ENCODE results near the gene GCLC. TPM values are rescaled to one million over a fixed set of nuclear protein-coding genes. Genes with fewer than 3 reads are reported as not detected.

GCLC gene
- total and polyA plus RNA-seq, 3 donors from 2014 or later, result 20.1 to 44.4 (median 37.6) TPM

- H3K4me1 ChIP-seq, result no peaks in the 10 kb centered on the region
- H3K36me3 ChIP-seq (ENCODE audit: low read depth, missing control alignments), result no peaks in the 10 kb centered on the region
- WGBS, 2 donors, result 63% methylated on average over 3 of the region's 3 CpGs
- TF ChIP-seq CTCF (IDR thresholded peaks at IDR 0.05) (no peak), POLR2A (IDR thresholded peaks at IDR 0.05) (no peak)
- no peaks in the 10 kb centered on the region for H3K27me3 ChIP-seq
- DNase-seq, result no peak
- H3K4me3 ChIP-seq, result no peak overlapping the region
- no peaks in the 10 kb centered on the region for H3K9me3 ChIP-seq
- intact Hi-C loops (cut with DNase I; ENCODE audit: low total_unique reads), result no loop called here
- H3K27ac ChIP-seq, result no peak overlapping the region
Measured at GRCh38 chr6:53501432-53501831, 43.5 kb downstream of the GCLC start.

GRCh38 chr6:53500095-53500494 is 44.8 kb downstream of the GCLC start:
- intact Hi-C loops (cut with DNase I; ENCODE audit: low total_unique reads), result no loop called here
- no peaks in the 10 kb centered on the region for H3K9me3 ChIP-seq
- H3K4me3 ChIP-seq, result no peak overlapping the region
- H3K4me1 ChIP-seq, result no peaks in the 10 kb centered on the region
- DNase-seq, result no peak
- no peaks in the 10 kb centered on the region for H3K27me3 ChIP-seq
- H3K36me3 ChIP-seq (ENCODE audit: low read depth, missing control alignments), result no peaks in the 10 kb centered on the region
- no peak overlapping the region for H3K27ac ChIP-seq
- no peak for TF ChIP-seq CTCF (IDR thresholded peaks at IDR 0.05)
- TF ChIP-seq POLR2A (IDR thresholded peaks at IDR 0.05), result no peak
- WGBS, 2 donors, result 94 to 100% methylated on average over 4 of the region's 4 CpGs

- TF ChIP-seq POLR2A (IDR thresholded peaks at IDR 0.05) (no peak), CTCF (IDR thresholded peaks at IDR 0.05) (no peak)
- Histone ChIP-seq H3K4me1 (no peaks in the 10 kb centered on the region), H3K27me3 (no peaks in the 10 kb centered on the region), H3K36me3 (ENCODE audit: low read depth, missing control alignments) (no peaks in the 10 kb centered on the region), H3K9me3 (no peaks in the 10 kb centered on the region), H3K4me3 (no peak overlapping the region), H3K27ac (no peak overlapping the region)
- intact Hi-C loops (cut with DNase I; ENCODE audit: low total_unique reads), result loop anchor here (5.0 to 10.0 kb wide), 2 partner anchors 156 to 228 kb away; no protein-coding TSS in a partner anchor
- 89 to 91% methylated on average over 3 of the region's 3 CpGs for WGBS, 2 donors
- no peak for DNase-seq
Measured at GRCh38 chr6:53499094-53499493, 45.8 kb downstream of the GCLC start.

GRCh38 chr6:53498649-53499048 is 46.3 kb downstream of the GCLC start:
- H3K4me1 ChIP-seq, result no peaks in the 10 kb centered on the region
- TF ChIP-seq POLR2A (IDR thresholded peaks at IDR 0.05) (no peak), CTCF (IDR thresholded peaks at IDR 0.05) (no peak)
- no peaks in the 10 kb centered on the region for H3K9me3 ChIP-seq
- H3K27ac ChIP-seq, result no peak overlapping the region
- H3K27me3 ChIP-seq, result no peaks in the 10 kb centered on the region
- no peak for DNase-seq
- H3K36me3 ChIP-seq (ENCODE audit: low read depth, missing control alignments), result no peaks in the 10 kb centered on the region
- intact Hi-C loops (cut with DNase I; ENCODE audit: low total_unique reads), result loop anchor here (5.0 to 10.0 kb wide), 2 partner anchors 156 to 229 kb away; no protein-coding TSS in a partner anchor
- H3K4me3 ChIP-seq, result no peak overlapping the region
- 92 to 93% methylated on average over 6 of the region's 6 CpGs for WGBS, 2 donors

- Histone ChIP-seq H3K27ac (no peak overlapping the region), H3K27me3 (no peaks in the 10 kb centered on the region), H3K4me1 (no peaks in the 10 kb centered on the region), H3K4me3 (no peak overlapping the region), H3K36me3 (ENCODE audit: low read depth, missing control alignments) (no peaks in the 10 kb centered on the region), H3K9me3 (no peaks in the 10 kb centered on the region)
- intact Hi-C loops (cut with DNase I; ENCODE audit: low total_unique reads), result loop anchor here (5.0 to 10.0 kb wide), 2 partner anchors 157 to 229 kb away; no protein-coding TSS in a partner anchor
- 89 to 93% methylated on average over 2 of the region's 2 CpGs for WGBS, 2 donors
- TF ChIP-seq CTCF (IDR thresholded peaks at IDR 0.05), result no peak
- no peak for TF ChIP-seq POLR2A (IDR thresholded peaks at IDR 0.05)
- no peak for DNase-seq
Measured at GRCh38 chr6:53497905-53498304, 47.0 kb downstream of the GCLC start.

Measured in testis (tissue), 3 donors.